Renal pelvis (tissue), 12 donors: ENCODE measurements around the gene HIGD1C. TPM values are rescaled to one million over a fixed set of nuclear protein-coding genes. Genes with fewer than 3 reads are reported as not detected.
"Not testable (repeated sequence)": the region's sequence is repeated elsewhere in the genome, so short reads cannot be mapped to it uniquely, and the experiment has no call there.

Experiments used
- DNase-seq: peaks from one replicate; pipeline ENCODE4 v3.0.0-alpha.2; 2013
- long read RNA-seq, 16 experiments: transcript quantifications; one replicate each; lab custom pipeline, GENCODE V29; 2026
- polyA plus RNA-seq, 3 donors: library from polyadenylated mRNA; unstranded; fragments of 120-200 nt; gene quantifications; one replicate each; pipeline ENCODE4 v1.2.1, GENCODE V29; 2013; ENCODE audit not compliant: insufficient read length in 3 of 3

The HIGD1C gene
- not detected for polyA plus RNA-seq
- long read RNA-seq, donor 1 = 0 reads
- long read RNA-seq, donor 2 = 0 reads
- long read RNA-seq, donor 3 = 0 reads
- long read RNA-seq, donor 4 = 0 reads
- long read RNA-seq, donor 5 = 0 reads
- long read RNA-seq, donor 6 = 0 reads
- long read RNA-seq, donor 7 = 0 reads
- long read RNA-seq, donor 8, partial matches to known transcripts = 5 of 5 reads
- long read RNA-seq, donor 8, other reads (novel, unspliced or antisense) = 0 of 5 reads
- long read RNA-seq, donor 9 = 0 reads
- long read RNA-seq, donor 10 = 0 reads
- long read RNA-seq, donor 11 = 0 reads
- long read RNA-seq, donor 12 = 0 reads
- long read RNA-seq, donor 13 = 0 reads
- long read RNA-seq, donor 14 = 0 reads
- long read RNA-seq, donor 15, partial matches to known transcripts = 5 of 5 reads
- long read RNA-seq, donor 15, other reads (novel, unspliced or antisense) = 0 of 5 reads
- long read RNA-seq, donor 16 = 0 reads

GRCh38 chr12:50952510-50952909, at the start of gene HIGD1C:
Gene HIGD1C (plus strand): TSS chr12:50952544. CDS start chr12:50953999, 1,455 bp downstream.
- DNase-seq = no peak

DNA sequence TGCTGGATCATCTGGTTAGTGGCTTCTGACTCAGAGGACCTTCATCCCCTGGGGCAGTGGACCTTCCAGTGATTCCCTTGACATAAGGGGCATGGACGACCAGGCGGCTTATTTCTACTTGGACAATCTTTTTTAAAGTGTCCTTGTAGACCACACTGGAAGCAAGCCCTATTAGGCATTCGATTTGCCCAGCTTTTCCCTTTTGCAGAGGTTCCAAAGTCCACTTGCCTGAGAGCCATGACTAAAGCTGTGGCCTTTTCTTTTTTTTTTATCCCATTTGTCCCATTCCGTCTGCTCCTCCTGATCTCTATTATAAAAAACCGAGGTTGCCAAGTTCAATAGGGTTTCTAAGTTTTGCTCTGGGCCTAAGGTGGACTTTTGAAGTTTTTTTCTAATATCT, 43.9 kb upstream of the HIGD1C start:
- not testable (repeated sequence) for DNase-seq

DNA sequence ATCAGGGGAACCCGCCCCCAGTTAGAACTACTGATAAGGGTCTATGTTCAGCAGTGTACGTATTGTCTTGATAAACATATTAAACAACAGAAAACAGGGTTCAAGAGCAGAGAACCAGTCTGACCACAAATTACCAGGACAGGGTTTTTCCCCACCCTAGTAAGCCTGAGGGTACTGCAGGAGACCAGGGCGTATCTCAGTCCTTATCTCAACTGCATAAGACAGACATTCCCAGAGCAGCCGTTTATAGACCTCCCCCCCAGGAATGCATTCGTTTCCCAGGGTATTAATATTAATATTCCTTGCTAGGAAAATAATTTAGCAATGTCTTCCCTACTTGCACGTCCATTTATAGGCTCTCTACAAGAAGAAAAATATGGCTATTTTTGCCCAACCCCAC, 40.0 kb upstream of the HIGD1C start:
- not testable (repeated sequence) for DNase-seq

GRCh38 chr12:50913224-50913623, 39.1 kb upstream of the HIGD1C start:
- no peak for DNase-seq

DNA sequence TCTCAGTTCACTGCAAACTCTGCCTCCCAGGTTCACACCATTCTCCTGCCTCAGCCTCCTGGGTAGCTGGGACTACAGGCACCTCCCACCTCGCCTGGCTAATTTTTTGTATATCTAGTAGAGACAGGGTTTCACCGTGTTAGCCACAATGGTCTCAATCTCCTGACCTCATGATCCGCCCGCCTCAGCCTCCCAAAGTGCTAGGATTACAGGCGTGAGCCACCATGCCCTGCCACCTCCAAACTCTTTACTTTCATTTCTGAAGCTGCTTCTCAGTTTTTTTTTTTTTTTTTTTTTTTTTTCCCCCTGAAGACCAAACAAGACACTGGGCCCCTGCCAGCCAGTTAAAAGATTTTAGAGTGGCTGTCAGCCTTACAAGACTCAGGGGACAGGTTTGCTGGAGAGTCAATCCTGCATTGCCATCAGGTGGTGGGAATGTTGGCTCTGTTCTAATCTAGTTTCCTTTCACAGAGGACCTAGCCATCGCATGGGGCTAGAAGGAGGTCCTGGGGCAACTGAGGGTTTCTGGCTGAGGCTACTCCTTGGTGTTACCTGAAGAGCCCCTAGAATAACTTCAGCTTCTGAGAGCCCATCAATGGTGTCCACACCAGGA, 37.4 kb upstream of the HIGD1C start:
- DNase-seq = no peak

DNA sequence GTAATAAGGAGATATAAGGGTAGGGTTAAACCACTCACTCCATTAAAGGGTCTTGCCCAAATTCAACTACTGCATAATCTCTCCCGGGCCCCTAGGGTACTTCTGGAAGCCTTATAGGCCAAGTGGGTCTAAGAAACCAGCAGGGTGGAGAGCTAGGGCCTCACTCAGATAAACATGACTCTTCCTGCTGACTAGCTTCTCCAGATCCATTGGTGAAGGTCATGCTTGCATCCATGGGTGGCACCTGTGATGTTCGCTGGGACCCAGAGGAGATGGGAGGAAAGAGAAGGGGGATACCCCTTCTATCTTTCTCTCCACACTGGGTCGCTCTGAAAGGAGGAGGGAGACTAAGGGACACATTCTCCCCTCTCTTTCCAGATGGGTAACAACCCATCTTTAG, 36.1 kb upstream of the HIGD1C start:
- no peak for DNase-seq

- no peak for DNase-seq
Measured at GRCh38 chr12:50918584-50919316, 33.6 kb upstream of the HIGD1C start.

DNA sequence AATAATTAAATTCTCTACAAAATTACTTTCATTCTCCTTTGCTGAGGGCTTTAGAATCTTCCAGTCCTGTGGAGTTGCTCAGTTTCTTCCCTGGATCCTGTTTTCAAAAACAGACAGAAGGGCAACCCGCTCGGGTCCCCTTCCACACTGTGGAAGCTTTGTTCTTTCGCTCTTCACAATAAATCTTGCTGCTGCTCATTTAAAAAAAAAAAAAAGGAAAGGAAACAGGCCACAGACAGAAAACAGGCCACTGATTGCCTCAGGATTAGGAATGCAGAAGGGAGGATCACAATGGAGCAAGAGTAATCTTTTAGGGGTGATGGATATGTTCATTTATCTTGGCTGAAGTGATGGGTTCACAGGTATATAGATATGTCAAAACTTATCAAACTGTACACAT, 29.5 kb upstream of the HIGD1C start:
- no peak for DNase-seq

DNA sequence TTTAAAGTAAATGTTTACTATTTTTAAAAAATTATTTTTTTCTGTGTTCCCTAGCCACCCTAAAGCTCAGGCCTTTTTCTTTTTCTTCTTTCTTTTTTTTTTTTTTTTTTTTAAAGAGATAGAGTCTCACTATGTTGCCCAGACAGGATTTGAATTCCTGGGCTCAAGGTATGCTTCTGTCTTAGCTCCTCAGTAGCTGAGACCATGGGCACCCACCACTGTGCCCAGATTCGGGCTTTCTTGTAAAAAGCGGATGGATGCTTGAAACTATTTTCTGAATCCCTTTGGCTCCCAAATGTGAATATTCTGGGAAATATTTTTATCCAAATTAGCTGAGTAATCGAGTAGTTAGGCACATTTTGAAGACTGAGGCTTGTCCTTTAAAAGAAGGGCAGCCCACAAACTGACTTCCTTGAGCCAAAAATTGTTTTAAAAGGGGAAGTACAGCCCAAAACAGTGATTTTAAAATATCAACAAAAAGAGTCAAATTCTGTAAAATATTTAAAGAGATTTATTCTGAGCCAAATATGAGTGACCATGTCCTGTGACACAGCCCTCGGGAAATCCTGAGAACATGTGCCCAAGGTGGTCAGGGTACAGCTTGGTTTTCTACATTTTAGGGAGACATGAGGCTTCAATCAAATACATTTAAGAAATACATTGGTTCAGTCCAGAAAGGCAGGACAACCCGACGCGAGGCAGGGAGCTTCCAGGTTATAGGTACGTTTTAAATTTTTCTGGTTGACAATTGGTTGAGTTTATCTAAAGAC, 28.8 kb upstream of the HIGD1C start:
- no peak for DNase-seq

GRCh38 chr12:50924131-50924438, 28.3 kb upstream of the HIGD1C start:
- no peak for DNase-seq

GRCh38 chr12:50924439-50925341, 27.7 kb upstream of the HIGD1C start:
- DNase-seq = peak; percentile 82

- no peak for DNase-seq
Measured at GRCh38 chr12:50925342-50925651, 27.0 kb upstream of the HIGD1C start.

GRCh38 chr12:50925920-50926319, 26.4 kb upstream of the HIGD1C start:
- no peak for DNase-seq

- no peak for DNase-seq
Measured at GRCh38 chr12:50926415-50926814, 25.9 kb upstream of the HIGD1C start.

- not testable (repeated sequence) for DNase-seq
Measured at GRCh38 chr12:50926932-50927331, 25.4 kb upstream of the HIGD1C start.

- DNase-seq = no peak
Measured at GRCh38 chr12:50927356-50927755, 25.0 kb upstream of the HIGD1C start.

DNA sequence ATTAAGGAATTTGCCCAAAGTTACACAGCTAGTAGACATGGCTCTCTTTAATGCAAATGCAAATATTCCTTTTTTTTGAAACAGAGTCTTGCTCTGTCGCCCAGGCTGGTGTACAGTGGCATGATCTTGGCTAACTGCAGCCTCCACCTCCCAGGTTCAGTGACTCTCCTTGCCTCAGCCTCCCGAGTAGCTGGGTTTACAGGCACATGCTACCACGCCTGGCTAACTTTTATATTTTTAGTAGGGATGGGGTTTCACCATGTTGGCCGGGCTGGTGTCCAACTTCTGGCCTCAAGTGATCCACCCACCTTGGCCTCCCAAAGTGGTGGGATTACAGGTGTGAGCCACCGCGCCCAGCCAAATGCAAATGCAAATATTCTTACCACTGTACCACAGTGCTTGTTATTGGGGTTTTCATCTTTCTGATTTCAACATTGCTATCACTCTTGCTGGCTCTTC, 24.5 kb upstream of the HIGD1C start:
- no peak for DNase-seq

DNA sequence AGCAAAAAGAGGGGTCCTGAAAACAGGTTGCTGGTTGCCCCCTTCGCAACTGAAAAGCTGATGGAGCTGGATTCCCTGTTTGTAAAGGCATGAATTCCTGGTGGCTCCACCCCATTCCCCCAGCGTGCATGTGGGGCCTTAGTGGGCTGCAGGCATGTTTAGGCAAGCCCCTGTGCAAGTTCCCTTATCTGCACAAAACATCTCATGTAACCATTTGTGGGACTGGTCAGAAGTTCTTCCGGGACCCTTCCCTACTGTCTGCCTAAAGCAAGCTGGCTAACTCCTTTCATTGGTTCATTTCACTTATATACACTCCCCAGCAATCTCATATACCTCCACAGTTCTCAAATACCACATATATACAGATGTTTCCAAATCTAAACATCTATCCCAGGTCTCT, 24.0 kb upstream of the HIGD1C start:
- no peak for DNase-seq

DNA sequence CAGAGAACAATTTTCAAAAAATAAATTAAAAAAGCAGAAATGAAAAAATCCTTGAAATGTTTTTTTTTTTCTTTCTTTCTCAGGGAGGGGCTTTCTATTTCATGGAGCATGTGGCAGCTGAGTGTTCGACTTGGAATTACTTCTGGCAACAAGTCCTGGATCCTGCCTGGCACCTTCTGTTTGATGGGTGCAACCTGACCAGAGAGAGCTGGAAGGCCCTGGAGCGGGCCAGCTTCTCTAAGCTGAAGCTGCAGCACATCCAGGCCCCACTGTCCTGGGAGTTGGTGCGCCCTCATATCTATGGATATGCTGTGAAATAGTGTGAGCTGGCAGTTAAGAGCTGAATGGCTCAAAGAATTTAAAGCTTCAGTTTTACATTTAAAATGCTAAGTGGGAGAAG, 22.5 kb upstream of the HIGD1C start:
- DNase-seq = no peak

DNA sequence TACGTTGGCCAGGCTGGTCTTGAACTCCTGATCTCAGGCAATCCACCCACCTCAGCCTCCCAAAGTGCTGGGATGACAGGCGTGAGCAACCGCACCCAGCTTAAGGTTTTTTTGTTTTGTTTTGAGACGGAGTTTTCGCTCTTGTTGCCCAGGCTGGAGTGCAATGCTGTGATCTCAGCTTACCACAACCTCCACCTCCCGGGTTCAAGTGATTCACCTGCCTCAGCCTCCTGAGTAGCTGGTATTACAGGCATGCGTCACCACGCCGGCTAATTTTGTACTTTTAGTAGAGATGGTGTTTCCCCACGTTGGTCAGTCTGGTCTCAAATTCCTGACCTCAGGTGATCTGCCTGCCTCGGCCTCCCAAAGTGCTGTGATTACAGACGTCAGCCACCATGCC, 21.9 kb upstream of the HIGD1C start:
- not testable (repeated sequence) for DNase-seq

GRCh38 chr12:50932787-50933280, 19.5 kb upstream of the HIGD1C start:
- DNase-seq = no peak
